ENCODE results near the gene GNAS.

The GNAS gene

DNA sequence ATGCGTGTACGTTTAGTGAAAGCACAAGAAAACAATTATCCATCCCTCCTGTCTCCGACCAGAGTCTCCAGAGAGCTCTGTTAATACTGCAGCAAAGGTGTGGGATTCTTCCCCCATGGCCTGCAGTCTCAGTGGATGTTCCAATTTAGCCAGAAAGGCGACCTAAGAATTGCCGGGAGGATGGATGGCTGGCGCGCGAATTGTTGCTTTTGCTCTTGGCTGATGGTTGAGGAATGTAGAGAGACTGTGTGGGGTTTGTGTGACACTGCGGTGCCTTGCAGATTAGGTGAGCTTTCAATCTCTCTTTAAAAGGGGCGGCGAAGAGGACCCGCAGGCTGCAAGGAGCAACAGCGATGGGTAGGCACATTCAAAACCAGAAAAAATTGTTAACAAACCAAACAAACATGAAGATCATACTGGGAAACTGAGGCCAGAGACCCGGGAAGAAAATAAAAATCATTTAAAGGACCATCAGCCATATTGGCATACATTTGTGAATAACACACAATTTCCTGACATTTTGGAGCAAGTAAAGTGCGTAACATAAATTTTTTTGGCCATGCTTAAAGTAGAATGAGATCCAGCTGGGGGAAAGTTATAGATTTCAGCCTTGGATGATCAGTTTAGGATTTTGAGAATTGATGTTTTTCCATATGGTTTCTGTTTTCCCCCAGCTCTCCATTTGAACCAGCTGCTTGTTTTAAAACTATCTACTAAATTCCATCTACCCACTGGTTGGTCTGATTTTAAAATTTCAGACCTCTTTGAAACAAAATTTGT is 46.3 kb downstream of the GNAS start:
- no peak for DNase-seq (ENCODE audit: low read depth)

- no peak for DNase-seq (ENCODE audit: low read depth)
Measured at GRCh38 chr20:58899512-58899911, 47.0 kb downstream of the GNAS start.

DNA sequence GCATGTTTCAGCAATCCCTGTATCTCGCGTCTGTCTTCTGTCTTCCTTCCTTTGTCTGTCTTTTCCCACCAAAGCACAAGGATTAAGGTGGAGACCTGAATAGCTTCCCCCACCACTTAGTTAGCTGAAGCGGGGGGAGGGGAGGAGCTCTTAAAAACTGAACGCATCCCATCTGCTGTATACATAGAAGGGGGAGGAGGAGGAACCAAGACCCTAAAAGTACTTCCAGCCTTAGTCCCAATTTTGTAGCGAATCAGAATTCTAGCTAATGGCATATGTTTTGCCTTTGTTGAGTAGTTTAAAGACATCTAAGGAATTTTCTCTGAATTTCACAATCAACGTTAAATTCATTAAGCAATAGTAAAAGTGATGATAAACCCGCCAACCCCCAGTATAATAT is 47.9 kb downstream of the GNAS start:
- DNase-seq (ENCODE audit: low read depth), result no peak

DNA sequence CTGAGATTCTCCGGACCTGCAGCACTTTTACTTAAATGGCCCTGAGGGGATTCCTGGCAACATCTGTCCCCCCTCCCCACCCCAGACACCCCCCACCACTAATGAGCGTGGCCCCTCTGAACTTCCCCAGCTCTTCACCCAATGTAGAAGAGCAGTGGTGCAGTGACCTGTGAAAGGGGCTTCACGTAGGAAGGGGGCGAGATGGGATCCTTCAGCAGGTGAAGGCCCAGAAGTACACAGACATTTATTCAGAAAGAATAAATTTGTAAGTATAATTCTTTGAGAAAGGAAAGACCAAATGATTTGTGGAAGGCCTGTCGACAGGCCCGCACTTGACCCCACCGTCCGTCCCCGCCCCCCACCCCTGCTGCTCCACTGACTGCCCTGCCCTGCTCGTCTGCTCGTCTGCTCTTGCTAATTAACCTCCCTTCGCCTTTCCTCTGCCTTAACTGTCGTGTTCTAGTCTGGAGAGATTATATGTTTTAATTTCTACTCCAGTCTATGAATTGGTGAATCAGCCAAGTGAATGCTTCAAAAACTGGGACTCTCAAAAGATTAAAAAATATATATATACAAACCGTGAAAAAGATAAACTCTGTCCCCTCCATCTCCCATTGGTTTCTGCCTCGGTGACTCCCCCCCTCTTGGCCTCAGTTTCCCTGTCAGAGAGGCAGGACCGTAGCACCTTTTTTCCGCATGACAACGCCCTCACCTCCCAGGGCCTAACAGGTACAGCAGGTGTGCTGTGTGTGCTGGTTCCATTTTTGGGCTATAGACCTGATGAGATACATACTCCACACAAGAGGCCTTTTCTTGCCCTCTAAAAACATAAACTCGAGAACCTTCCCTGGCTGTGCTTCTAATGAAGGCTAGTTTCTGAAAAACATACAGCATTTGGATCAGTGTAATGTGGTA is 49.2 kb downstream of the GNAS start:
- no peak for DNase-seq (ENCODE audit: low read depth)

GRCh38 chr20:58903614-58904013 is 51.1 kb downstream of the GNAS start:
- DNase-seq (ENCODE audit: low read depth), result no peak

GRCh38 chr20:58905236-58905635 is 52.7 kb downstream of the GNAS start:
- no peak for DNase-seq (ENCODE audit: low read depth)

GRCh38 chr20:58906111-58906510 is 53.6 kb downstream of the GNAS start:
- no peak for DNase-seq (ENCODE audit: low read depth)

- no peak for DNase-seq (ENCODE audit: low read depth)
Measured at GRCh38 chr20:58906894-58907293, 54.4 kb downstream of the GNAS start.

- DNase-seq (ENCODE audit: low read depth), result no peak
Measured at GRCh38 chr20:58907320-58908137, 55.0 kb downstream of the GNAS start.

GRCh38 chr20:58908221-58908620 is 55.7 kb downstream of the GNAS start:
- DNase-seq (ENCODE audit: low read depth), result no peak

- no peak for DNase-seq (ENCODE audit: low read depth)
Measured at GRCh38 chr20:58908941-58909340, 56.4 kb downstream of the GNAS start.

GRCh38 chr20:58909585-58909984 is 57.1 kb downstream of the GNAS start:
- DNase-seq (ENCODE audit: low read depth), result no peak

DNA sequence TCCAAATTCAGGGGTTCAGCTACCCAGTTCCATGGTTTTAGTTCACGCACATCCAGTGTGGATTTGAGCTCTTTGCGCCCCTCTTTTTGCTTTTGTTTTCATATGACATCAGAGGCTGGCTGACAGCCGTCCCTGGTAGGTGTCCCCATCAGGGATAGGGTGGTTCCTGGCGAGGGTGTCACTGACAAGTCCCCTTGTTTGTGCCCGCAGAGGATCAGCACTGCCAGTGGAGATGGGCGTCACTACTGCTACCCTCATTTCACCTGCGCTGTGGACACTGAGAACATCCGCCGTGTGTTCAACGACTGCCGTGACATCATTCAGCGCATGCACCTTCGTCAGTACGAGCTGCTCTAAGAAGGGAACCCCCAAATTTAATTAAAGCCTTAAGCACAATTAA is 58.0 kb downstream of the GNAS start:
- DNase-seq (ENCODE audit: low read depth), result no peak

GRCh38 chr20:58911309-58911708 is 58.8 kb downstream of the GNAS start:
- no peak for DNase-seq (ENCODE audit: low read depth)

GRCh38 chr20:58911970-58912369 is 59.5 kb downstream of the GNAS start:
- no peak for DNase-seq (ENCODE audit: low read depth)

DNA sequence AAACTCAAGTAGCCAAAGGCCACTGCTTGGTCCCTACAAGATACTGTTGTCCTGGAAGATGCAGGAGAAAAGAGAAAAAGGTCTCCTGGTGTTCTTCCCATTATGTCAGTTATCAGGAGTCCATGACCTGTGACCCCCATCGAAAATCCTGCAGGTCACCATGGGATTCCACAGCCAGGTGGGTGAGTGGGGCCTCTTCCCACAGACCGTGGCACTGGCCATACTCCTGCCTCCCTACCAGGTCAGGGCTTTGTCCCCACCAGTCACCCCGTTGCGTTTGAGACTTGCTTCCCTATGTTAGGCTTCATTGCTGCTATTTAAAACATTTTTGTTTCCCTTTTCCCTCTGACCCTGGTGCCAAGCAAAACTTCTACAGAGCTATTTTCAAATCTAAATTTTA is 60.6 kb downstream of the GNAS start:
- DNase-seq (ENCODE audit: low read depth), result no peak

- no peak for DNase-seq (ENCODE audit: low read depth)
Measured at GRCh38 chr20:58918621-58919020, 66.1 kb downstream of the GNAS start.

DNA sequence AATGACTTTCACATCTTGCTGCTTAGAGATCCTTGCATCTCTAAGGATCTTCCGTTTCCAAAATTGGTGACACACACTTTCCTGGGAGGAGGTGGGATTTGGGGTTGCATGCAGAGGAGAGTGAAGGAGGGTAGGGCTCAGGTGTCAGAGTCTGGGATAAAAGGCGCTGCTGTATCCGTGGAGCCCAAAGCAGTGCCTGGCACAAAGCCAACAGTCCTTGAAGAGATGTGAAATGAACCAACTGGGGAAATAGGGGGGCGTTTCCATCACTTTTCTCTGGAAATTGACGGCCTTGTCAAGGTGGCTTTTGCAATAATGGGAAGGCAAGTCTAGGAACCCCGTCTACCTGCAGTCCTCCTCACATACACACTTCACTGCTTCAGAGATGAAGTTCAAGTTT is 69.0 kb downstream of the GNAS start:
- no peak for DNase-seq (ENCODE audit: low read depth)

DNA sequence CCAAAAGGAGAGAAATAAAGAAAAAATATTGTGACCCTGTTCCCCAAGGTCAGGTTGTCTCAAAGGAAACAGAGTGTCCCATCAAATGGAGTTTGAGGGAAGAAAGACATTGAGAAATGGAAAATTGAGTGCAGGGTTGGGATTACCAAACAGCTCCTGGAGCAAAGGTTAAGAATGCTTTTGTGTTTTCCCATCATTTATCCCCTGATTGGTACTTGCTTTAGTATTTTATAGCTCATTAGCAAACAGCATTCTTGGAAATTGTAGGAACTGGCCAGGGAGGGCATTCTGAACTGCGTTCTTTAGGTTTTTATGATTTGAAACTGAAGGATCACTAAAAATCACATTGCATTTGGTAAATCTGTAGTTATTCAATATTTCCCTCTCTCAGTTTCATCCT is 69.5 kb downstream of the GNAS start:
- no peak for DNase-seq (ENCODE audit: low read depth)

DNA sequence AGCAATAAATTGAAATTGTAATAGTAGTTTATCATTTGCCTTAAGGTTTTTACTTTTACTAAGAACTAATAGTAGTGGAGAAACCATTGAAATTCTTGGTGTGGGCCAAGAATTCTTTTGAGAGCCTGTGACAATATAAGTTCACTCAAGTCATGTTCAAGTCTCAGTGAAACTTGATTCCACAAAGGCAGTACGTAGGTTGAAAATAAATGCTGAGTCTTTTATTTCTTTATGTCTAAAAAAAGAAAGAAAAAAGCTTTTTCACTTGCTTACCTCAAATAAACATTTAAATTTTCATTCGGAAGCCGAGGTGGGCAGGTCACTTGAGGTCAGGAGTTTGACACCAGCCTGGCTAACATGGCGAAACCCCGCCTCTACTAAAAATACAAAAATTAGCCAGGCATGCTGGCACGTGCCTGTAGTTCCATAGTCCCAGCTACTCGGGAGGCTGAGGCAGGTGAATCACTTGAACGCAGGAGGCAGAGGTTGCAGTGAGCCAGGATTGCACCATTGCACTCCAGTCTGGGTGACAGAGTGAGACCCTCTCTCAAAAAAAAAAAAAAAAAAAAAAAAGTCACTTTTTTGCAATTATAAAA is 70.7 kb downstream of the GNAS start:
- DNase-seq (ENCODE audit: low read depth), result no peak

- DNase-seq (ENCODE audit: low read depth), result no peak
Measured at GRCh38 chr20:58926802-58927489, 74.4 kb downstream of the GNAS start.

Data from stimulated activated CD4-positive, alpha-beta T cell treated with anti-CD3 and anti-CD28 coated beads, Interleukin-2, amount 100 ng/mL, for 4 hours (primary cell).